Pulmonary artery endothelial cell (primary cell): ENCODE measurements around the gene EEF1AKMT1. TPM values are rescaled to one million over a fixed set of nuclear protein-coding genes. Genes with fewer than 3 reads are reported as not detected.

Experiments
- DNase-seq: peaks from one replicate; pipeline ENCODE4 v3.0.0-alpha.2; 2011; ENCODE audit warnings: low read depth, low spot score
- total RNA-seq: library from RNA; depleted of rRNA; stranded (reverse); fragments of >200 nt; gene quantifications from 2 replicates; pipeline ENCODE4 v1.2.3, GENCODE V29; 2014

Gene EEF1AKMT1
- total RNA-seq: 5.9 and 9.2 TPM in 2 replicates

DNA sequence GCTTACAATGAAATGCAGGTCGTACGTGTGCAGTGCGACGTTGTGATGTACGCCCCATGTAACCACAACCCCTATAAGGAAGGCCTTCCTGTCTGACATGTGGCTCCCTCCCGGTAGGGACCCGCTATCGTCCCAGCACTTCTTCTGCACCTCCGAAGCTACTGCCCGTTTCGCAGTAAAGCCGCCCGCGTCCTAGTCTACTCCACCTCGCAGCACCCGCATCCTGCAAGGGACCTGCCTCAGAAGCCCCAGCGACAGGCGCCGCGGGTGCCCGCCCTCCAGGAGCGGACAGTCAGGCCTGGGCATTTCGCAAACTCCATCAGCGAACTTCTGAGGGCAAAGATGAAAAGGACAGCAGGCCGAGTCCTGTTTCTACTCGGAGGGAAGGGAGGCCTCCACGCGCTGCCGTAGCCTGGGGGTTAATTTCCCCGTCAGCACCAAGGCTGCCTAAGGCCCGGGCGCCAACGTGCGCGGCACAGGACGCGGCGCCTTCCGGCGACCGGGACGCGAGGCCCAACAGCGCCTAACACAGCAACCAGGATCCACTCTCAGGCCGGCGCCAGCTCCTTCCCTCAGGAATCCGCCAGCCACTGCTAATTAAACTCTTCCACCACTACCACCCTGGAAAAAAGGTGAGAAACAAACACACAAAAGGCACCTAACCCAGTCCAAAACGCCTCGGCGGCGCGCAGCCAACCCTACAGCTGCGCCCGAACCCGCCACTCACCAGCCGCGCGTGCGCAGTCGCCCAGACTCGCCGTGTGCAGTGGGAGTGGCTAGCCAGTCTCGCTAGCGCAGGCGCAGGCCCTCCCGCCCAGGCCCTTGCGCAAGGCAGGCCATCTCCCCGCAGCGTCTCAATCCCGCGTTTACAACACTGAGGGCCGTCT, at the start of gene EEF1AKMT1:
Gene EEF1AKMT1, minus strand, starts transcription at position 768 of the 887 bp plus-strand sequence. CDS start 16,363 bp downstream, outside the sequence.
- DNase-seq: peak; percentile 73

GRCh38 chr13:20823071-20823470, 49.3 kb upstream of the EEF1AKMT1 start:
- no peak for DNase-seq

DNA sequence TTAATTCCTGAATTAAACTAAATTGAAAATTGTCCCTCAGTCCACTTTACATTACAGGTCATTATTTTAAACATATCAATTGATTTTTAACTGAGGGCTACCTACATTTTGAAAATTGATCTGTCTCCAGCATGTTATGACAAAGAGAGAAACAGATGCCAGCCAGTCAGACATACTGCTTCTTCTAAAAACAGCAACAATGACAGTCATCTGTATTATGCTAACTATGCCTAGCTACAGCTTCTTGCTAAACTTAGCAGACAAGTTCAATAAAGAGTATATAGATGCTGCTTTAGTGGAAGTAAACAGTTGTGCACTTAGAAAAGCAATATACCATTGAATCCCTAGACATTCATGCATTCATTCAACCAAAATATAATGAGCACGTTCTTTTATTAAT, 48.6 kb upstream of the EEF1AKMT1 start:
- DNase-seq: no peak

- no peak for DNase-seq
Measured at GRCh38 chr13:20819715-20820114, 46.0 kb upstream of the EEF1AKMT1 start.

DNA sequence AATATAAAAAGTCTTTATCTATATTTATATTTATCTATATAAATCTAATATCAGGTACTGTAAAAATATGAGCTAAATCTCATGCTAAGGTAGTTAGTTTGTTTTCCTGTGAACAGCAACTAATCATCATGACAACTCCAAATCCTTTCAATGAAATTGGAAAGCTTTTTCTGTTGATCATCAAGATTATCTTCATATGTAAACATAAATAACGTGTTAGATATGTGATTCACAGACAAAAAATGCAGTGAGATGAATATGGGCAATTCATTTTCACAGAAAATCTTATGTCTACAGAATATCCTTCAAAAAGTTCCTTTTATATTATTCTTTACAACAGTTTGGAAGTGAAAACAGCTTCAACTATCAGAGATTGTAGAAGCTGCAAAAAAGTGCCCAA, 41.7 kb upstream of the EEF1AKMT1 start:
- no peak for DNase-seq

- peak; percentile 95 for DNase-seq
Measured at GRCh38 chr13:20814224-20814910, 40.6 kb upstream of the EEF1AKMT1 start.

DNA sequence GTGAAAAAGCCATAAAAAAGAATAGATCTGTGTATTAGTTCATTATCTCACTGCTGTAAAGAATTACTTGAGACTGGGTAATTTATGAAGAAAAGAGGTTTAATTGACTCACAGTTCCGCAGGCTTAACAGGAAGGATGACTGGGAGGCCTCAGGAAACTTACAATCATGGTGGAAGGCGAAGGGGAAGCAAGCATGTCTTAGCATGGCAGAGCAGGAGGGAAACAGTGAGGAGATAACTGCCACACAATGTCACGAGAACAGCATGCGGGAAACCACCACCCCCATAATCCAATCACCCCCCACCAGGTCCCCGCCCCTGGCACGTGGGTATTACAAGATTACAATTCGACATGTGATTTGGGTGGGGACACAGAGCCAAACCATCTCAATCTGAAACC, 39.1 kb upstream of the EEF1AKMT1 start:
- DNase-seq: no peak

GRCh38 chr13:20810808-20811207, 37.0 kb upstream of the EEF1AKMT1 start:
- DNase-seq: no peak

DNA sequence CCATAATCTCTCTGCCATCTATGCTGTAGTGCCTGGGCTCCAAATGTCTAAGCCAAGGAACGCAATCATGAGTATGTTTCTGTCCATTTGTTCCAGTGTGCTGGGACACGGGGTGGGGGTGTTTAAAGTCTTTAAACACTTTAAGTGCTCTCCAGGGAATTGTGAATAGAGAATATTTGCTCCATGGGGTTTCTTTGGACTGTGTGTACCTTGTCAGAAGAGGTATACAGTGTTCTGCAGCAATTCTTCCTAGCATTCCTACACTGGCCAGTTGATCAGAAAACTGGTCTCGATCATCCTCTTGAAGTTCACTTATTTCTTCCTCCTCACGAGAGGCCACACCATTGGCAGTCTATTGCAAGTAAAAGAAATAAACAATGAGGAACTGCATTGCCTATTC, 35.1 kb upstream of the EEF1AKMT1 start:
- no peak for DNase-seq

DNA sequence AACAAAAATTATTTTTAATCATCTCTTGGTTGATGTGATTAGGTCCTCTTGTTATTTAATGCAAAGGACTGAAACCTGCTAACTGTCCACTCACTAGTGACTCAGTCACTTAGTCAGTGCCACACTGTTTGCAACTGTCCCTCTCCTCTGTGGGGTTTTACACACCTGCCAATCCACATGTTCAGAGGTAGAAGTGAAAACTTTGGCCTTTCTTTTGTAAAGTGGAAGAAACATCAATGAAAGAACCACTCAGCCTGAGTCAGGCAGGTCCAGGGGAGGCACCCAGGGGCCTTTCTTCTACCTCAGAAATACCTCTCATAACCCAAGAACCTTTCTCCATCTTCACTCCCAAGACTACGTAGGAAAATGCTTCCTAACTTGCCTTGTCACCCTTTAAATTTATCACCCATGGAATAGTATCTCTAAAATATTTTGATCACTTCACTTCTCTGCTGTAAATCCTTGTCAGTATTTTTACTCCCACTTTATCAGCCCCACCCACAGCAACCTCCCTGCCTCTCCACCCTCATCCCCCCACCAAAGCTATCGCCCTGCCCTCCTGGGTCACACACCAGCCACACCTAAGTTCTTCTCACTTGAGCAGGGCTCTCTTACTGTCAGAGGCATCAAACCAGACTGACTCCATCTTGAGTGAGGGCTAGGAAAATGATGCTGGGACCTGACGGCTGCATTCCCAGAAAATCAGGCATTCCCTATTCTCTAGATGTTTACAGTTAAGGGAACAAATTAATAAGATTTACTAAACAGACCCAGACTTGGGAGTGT, 29.6 kb upstream of the EEF1AKMT1 start:
- no peak for DNase-seq

- DNase-seq: no peak
Measured at GRCh38 chr13:20801707-20802106, 27.9 kb upstream of the EEF1AKMT1 start.

GRCh38 chr13:20799726-20800416, 26.1 kb upstream of the EEF1AKMT1 start:
- DNase-seq: no peak

GRCh38 chr13:20798027-20798426, 24.3 kb upstream of the EEF1AKMT1 start:
- no peak for DNase-seq

DNA sequence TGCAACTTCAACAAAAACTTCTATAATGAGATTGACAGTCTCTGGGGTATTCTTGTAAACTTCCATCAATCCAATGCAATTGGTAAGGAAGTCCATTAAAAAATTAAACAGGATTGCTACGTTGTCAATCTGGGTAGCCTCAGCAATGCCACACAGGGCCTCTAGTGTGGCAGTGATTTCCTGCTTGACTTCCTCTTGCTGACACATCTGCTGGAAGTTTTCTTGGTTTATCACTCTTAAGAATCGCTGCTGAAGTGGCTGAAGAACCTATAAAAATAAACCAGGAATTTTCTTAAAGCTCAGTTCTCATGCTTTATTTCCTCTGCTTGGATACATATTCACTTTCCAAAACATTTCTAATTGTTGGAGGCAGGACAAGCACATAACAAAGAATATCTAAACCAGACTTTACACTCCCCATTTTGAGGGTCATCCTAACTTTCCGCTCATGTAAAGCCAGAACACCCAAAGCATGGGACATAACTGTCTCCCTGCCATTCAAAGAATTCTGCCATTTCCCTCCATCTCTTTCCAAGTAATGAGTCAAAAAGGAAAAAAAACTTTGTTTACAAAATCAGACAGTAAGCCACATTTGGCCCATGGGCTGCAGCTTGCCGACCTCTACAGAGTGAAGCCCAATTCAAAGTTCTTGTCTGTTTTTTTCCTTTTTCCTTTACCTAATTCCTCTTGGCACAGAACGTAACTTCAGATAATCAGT, 23.2 kb upstream of the EEF1AKMT1 start:
- peak; percentile 41 for DNase-seq

- DNase-seq: no peak
Measured at GRCh38 chr13:20789665-20790064, 15.9 kb upstream of the EEF1AKMT1 start.

DNA sequence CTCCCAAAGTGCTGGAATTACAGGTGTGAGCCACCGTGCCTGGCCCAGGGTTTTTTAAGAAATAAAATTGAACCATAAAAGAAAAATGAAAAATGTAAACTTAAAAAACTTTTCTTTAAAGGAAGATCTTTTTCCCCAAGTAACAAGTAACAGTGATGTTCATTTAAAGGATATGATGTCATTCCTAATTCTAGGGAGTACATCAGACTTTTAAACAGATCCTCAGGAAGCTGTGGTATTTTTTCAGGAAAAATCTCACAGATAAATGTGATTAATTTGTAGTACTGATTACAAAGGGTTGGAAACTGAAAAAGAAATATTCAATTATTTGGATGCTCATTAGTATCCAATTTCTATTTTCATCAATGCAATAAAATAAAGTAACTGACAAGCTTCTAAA, 14.6 kb upstream of the EEF1AKMT1 start:
- no peak for DNase-seq

- DNase-seq: no peak
Measured at GRCh38 chr13:20787180-20787579, 13.4 kb upstream of the EEF1AKMT1 start.

DNA sequence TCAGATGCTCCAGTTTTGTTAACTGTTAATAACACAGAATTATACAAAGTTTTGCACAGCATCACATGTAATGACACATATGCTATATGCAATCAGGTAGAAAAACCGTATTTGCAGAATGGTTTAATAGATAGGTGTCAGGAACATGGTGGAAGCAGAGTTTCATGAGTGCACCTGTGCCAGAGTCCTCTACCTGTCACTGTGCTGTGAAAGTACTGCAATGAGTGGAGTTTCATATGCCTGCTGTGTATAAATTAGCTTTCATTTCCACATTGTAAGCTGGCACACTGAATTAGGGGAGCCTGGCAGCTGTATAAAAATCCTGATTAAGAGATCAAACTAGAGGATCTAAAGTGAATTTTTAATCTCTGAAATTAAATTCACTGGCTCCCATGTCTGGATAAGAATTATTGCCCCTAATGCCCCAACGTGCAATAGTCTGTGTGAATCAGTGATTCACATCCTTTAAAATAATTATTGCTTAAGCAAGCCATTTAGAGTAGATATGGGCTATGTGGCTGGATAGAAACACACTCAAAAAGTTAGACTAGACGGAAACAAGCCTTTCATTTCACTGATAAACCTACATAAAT, 8.5 kb upstream of the EEF1AKMT1 start:
- no peak for DNase-seq

DNA sequence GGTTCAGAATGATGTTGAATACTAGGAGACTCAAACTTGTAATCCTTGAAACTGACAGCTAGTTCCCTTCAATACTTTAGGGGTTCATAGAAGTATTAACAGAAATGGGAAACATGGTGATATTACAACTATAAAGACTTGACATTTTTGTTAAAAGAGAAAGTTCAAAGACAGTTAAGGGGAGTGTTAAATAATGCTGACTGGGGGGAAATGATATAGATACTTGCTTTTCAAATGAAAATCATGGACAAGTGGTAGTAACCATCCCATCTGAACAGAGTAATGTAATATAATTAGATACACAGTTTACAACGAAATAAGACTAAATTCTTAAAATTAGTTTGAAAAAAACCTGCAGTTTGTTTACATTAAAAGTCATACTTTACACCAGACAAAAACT, 6.6 kb upstream of the EEF1AKMT1 start:
- DNase-seq: no peak

DNA sequence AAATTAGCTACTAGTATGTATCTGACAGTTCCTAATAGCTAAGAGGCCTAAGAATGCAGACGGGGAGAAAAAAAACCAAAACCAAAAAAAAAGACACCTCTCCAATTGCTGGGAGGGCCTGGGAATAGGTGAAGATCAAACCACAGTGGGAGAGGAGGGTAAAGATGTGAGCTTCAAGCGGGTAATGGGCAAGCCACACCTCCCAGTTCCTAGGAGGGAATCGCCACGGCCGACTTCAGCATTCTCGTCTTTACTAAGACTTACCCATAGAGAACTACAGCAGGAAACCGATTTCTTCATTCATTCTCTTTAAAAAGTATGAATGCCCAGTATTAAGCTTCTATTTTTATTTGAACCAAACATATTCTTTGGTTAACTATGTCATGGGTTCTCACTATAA, 5.6 kb upstream of the EEF1AKMT1 start:
- no peak for DNase-seq
